ENCODE results near the gene NAA10.

Gene NAA10

GRCh38 chrX:153903238-153903980, 31.4 kb downstream of the NAA10 start:
- WGBS (ENCODE audit: insufficient coverage), result 73% methylated on average over 11 of the region's 18 CpGs
- POLR2A ChIA-PET, result no interaction called here

GRCh38 chrX:153902385-153902784, 32.5 kb downstream of the NAA10 start:
- WGBS (ENCODE audit: insufficient coverage), result 61% methylated on average over 10 of the region's 10 CpGs
- CTCF ChIA-PET, result no interaction called here
- H3K4me1 ChIP-seq (ENCODE audit: control extremely low read depth in 1 of 4, control insufficient read depth in 4 of 4, insufficient read depth in 4 of 4, low read length in 3 of 4), result peaks cover 5 to 54% (median 46%) of the 10 kb centered on the region in 4 experiments

More at GRCh38 chrX:153903238-153903980, 31.4 kb downstream of the NAA10 start:
- no peaks in the 10 kb centered on the region for H3K9me3 ChIP-seq (ENCODE audit: control extremely low read depth in 1 of 5, control insufficient read depth in 4 of 5, insufficient read depth in 2 of 5, low read depth in 1 of 5, low read length in 4 of 5)
- H3K4me1 ChIP-seq (ENCODE audit: control extremely low read depth in 1 of 4, control insufficient read depth in 4 of 4, insufficient read depth in 4 of 4, low read length in 3 of 4), result peaks cover 5 to 48% (median 44%) of the 10 kb centered on the region in 4 experiments
- peak in 2 of 3 donors; percentile 46 to 60 for DNase-seq
- H3K4me3 ChIP-seq (ENCODE audit: control insufficient read depth in 1 of 7, extremely low read depth in 1 of 7, insufficient read depth in 4 of 7, low read depth in 2 of 7, low read length in 6 of 7), result no peak overlapping the region
- peaks cover 0 to 13% (median 0%) of the 10 kb centered on the region in 5 experiments for H3K27me3 ChIP-seq (replicated peaks in 2 of 5; ENCODE audit: control insufficient read depth in 4 of 5, insufficient read depth in 5 of 5, low read length in 4 of 5)
- CTCF ChIA-PET, result no interaction called here
- no peak overlapping the region for H3K27ac ChIP-seq (ENCODE audit: insufficient read depth in 1 of 2, low read depth in 1 of 2, low read length in 2 of 2, poor library complexity in 1 of 2, severe bottlenecking in 2 of 2)
- peaks cover 0 to 12% (median 5%) of the 10 kb centered on the region in 4 experiments for H3K36me3 ChIP-seq (ENCODE audit: control insufficient read depth in 4 of 4, insufficient read depth in 4 of 4, low read length in 3 of 4)

GRCh38 chrX:153901753-153902140, 33.1 kb downstream of the NAA10 start:
- WGBS (ENCODE audit: insufficient coverage), result 66% methylated on average over 7 of the region's 8 CpGs
- ChIA-PET CTCF (no interaction called here), POLR2A (no interaction called here)
- Histone ChIP-seq H3K4me3 (ENCODE audit: control insufficient read depth in 1 of 7, extremely low read depth in 1 of 7, insufficient read depth in 4 of 7, low read depth in 2 of 7, low read length in 6 of 7) (no peak overlapping the region), H3K9me3 (ENCODE audit: control extremely low read depth in 1 of 5, control insufficient read depth in 4 of 5, insufficient read depth in 2 of 5, low read depth in 1 of 5, low read length in 4 of 5) (no peaks in the 10 kb centered on the region), H3K27ac (ENCODE audit: insufficient read depth in 1 of 2, low read depth in 1 of 2, low read length in 2 of 2, poor library complexity in 1 of 2, severe bottlenecking in 2 of 2) (no peak overlapping the region), H3K27me3 (replicated peaks in 2 of 5; ENCODE audit: control insufficient read depth in 4 of 5, insufficient read depth in 5 of 5, low read length in 4 of 5) (peaks cover 0 to 13% (median 0%) of the 10 kb centered on the region in 5 experiments), H3K36me3 (ENCODE audit: control insufficient read depth in 4 of 4, insufficient read depth in 4 of 4, low read length in 3 of 4) (no peaks in the 10 kb centered on the region), H3K4me1 (ENCODE audit: control extremely low read depth in 1 of 4, control insufficient read depth in 4 of 4, insufficient read depth in 4 of 4, low read length in 3 of 4) (peaks cover 5 to 54% (median 46%) of the 10 kb centered on the region in 4 experiments)
- no peak for DNase-seq

More at GRCh38 chrX:153902385-153902784, 32.5 kb downstream of the NAA10 start:
- DNase-seq, result no peak
- Histone ChIP-seq H3K27me3 (replicated peaks in 2 of 5; ENCODE audit: control insufficient read depth in 4 of 5, insufficient read depth in 5 of 5, low read length in 4 of 5) (peaks cover 0 to 13% (median 0%) of the 10 kb centered on the region in 5 experiments), H3K4me3 (ENCODE audit: control insufficient read depth in 1 of 7, extremely low read depth in 1 of 7, insufficient read depth in 4 of 7, low read depth in 2 of 7, low read length in 6 of 7) (no peak overlapping the region), H3K27ac (ENCODE audit: insufficient read depth in 1 of 2, low read depth in 1 of 2, low read length in 2 of 2, poor library complexity in 1 of 2, severe bottlenecking in 2 of 2) (no peak overlapping the region), H3K9me3 (ENCODE audit: control extremely low read depth in 1 of 5, control insufficient read depth in 4 of 5, insufficient read depth in 2 of 5, low read depth in 1 of 5, low read length in 4 of 5) (no peaks in the 10 kb centered on the region), H3K36me3 (ENCODE audit: control insufficient read depth in 4 of 4, insufficient read depth in 4 of 4, low read length in 3 of 4) (peaks cover 0 to 6% (median 0%) of the 10 kb centered on the region in 4 experiments)
- POLR2A ChIA-PET, result no interaction called here

- ChIA-PET CTCF (interaction anchor here (0.8 kb wide), 1 partner anchor 9 kb away, joined by 3 read pairs; no protein-coding TSS in a partner anchor), POLR2A (interaction anchor here (0.6 to 0.7 kb wide), 2 partner anchors 22 to 44 kb away, joined by 4 to 6 read pairs; no protein-coding TSS in a partner anchor)
- DNase-seq, result peak; percentile 75 to 91 (median 91)
- no peaks in the 10 kb centered on the region for H3K36me3 ChIP-seq (ENCODE audit: control insufficient read depth in 4 of 4, insufficient read depth in 4 of 4, low read length in 3 of 4)
- peak overlapping the region in 2 of 7 experiments; percentile 1 to 4 for H3K4me3 ChIP-seq (ENCODE audit: control insufficient read depth in 1 of 7, extremely low read depth in 1 of 7, insufficient read depth in 4 of 7, low read depth in 2 of 7, low read length in 6 of 7)
- 57% methylated on average over 20 of the region's 26 CpGs for WGBS (ENCODE audit: insufficient coverage)
- H3K27me3 ChIP-seq (replicated peaks in 2 of 5; ENCODE audit: control insufficient read depth in 4 of 5, insufficient read depth in 5 of 5, low read length in 4 of 5), result peaks cover 0 to 8% (median 0%) of the 10 kb centered on the region in 5 experiments
- H3K27ac ChIP-seq (ENCODE audit: insufficient read depth in 1 of 2, low read depth in 1 of 2, low read length in 2 of 2, poor library complexity in 1 of 2, severe bottlenecking in 2 of 2), result no peak overlapping the region
- no peaks in the 10 kb centered on the region for H3K9me3 ChIP-seq (ENCODE audit: control extremely low read depth in 1 of 5, control insufficient read depth in 4 of 5, insufficient read depth in 2 of 5, low read depth in 1 of 5, low read length in 4 of 5)
- peaks cover 5 to 54% (median 46%) of the 10 kb centered on the region in 4 experiments for H3K4me1 ChIP-seq (ENCODE audit: control extremely low read depth in 1 of 4, control insufficient read depth in 4 of 4, insufficient read depth in 4 of 4, low read length in 3 of 4)
Observed at GRCh38 chrX:153900831-153901752, 33.7 kb downstream of the NAA10 start.

GRCh38 chrX:153897899-153898298, 36.9 kb downstream of the NAA10 start:
- POLR2A ChIA-PET, result no interaction called here
- peaks cover 0 to 1% (median 0%) of the 10 kb centered on the region in 5 experiments for H3K9me3 ChIP-seq (ENCODE audit: control extremely low read depth in 1 of 5, control insufficient read depth in 4 of 5, insufficient read depth in 2 of 5, low read depth in 1 of 5, low read length in 4 of 5)
- H3K27ac ChIP-seq (ENCODE audit: insufficient read depth in 1 of 2, low read depth in 1 of 2, low read length in 2 of 2, poor library complexity in 1 of 2, severe bottlenecking in 2 of 2), result no peak overlapping the region
- CTCF ChIA-PET, result no interaction called here
- H3K27me3 ChIP-seq (replicated peaks in 2 of 5; ENCODE audit: control insufficient read depth in 4 of 5, insufficient read depth in 5 of 5, low read length in 4 of 5), result peaks cover 0 to 4% (median 0%) of the 10 kb centered on the region in 5 experiments
- peak; percentile 68 to 87 (median 84) for DNase-seq
- H3K36me3 ChIP-seq (ENCODE audit: control insufficient read depth in 4 of 4, insufficient read depth in 4 of 4, low read length in 3 of 4), result no peaks in the 10 kb centered on the region
- H3K4me3 ChIP-seq (ENCODE audit: control insufficient read depth in 1 of 7, extremely low read depth in 1 of 7, insufficient read depth in 4 of 7, low read depth in 2 of 7, low read length in 6 of 7), result no peak overlapping the region
- peaks cover 5 to 30% (median 24%) of the 10 kb centered on the region in 4 experiments for H3K4me1 ChIP-seq (ENCODE audit: control extremely low read depth in 1 of 4, control insufficient read depth in 4 of 4, insufficient read depth in 4 of 4, low read length in 3 of 4)

GRCh38 chrX:153889123-153889522, 45.7 kb downstream of the NAA10 start:
- POLR2A ChIA-PET, result no interaction called here

More at GRCh38 chrX:153889123-153889522, 45.7 kb downstream of the NAA10 start:
- no peak overlapping the region for H3K4me3 ChIP-seq (ENCODE audit: control insufficient read depth in 1 of 7, extremely low read depth in 1 of 7, insufficient read depth in 4 of 7, low read depth in 2 of 7, low read length in 6 of 7)
- no peaks in the 10 kb centered on the region for H3K36me3 ChIP-seq (ENCODE audit: control insufficient read depth in 4 of 4, insufficient read depth in 4 of 4, low read length in 3 of 4)
- CTCF ChIA-PET, result no interaction called here
- DNase-seq, result no peak
- peaks cover 0 to 2% (median 0%) of the 10 kb centered on the region in 5 experiments for H3K9me3 ChIP-seq (ENCODE audit: control extremely low read depth in 1 of 5, control insufficient read depth in 4 of 5, insufficient read depth in 2 of 5, low read depth in 1 of 5, low read length in 4 of 5)
- H3K4me1 ChIP-seq (ENCODE audit: control extremely low read depth in 1 of 4, control insufficient read depth in 4 of 4, insufficient read depth in 4 of 4, low read length in 3 of 4), result peaks cover 0 to 5% (median 2%) of the 10 kb centered on the region in 4 experiments
- 94% methylated on average over 3 of the region's 6 CpGs for WGBS (ENCODE audit: insufficient coverage)
- H3K27me3 ChIP-seq (replicated peaks in 2 of 5; ENCODE audit: control insufficient read depth in 4 of 5, insufficient read depth in 5 of 5, low read length in 4 of 5), result peaks cover 2 to 73% (median 20%) of the 10 kb centered on the region in 5 experiments
- H3K27ac ChIP-seq (ENCODE audit: insufficient read depth in 1 of 2, low read depth in 1 of 2, low read length in 2 of 2, poor library complexity in 1 of 2, severe bottlenecking in 2 of 2), result no peak overlapping the region
